Stimulated activated effector memory CD8-positive, alpha-beta T cell treated with anti-CD3 and anti-CD28 coated beads, Interleukin-12 subunit alpha, Interleukin-12 subunit beta, amount 100 ng/mL, for 72 hours (primary cell): ENCODE data around the gene BPIFB6.

Source experiments
- ATAC-seq: fragments of 150-1000 bp; cut with Tn5 transposase; 2 replicates; pipeline ENCODE4 v1.10.0; 2021
- DNase-seq, 2 donors: peaks; one replicate each; pipeline ENCODE4 v3.0.0; 2021 to 2022; ENCODE audit warnings: low spot score in 2 of 2
- H3K27ac Mint-ChIP-seq: one replicate; pipeline ENCODE4 v1.8.0; 2022; ENCODE audit warnings: mild to moderate bottlenecking, mixed read lengths
- H3K36me3 Mint-ChIP-seq: one replicate; pipeline ENCODE4 v1.8.0; 2022; ENCODE audit warnings: mild to moderate bottlenecking, mixed read lengths
- H3K4me1 Mint-ChIP-seq: one replicate; pipeline ENCODE4 v1.8.0; 2022; ENCODE audit warnings: mixed read lengths
- H3K4me3 Mint-ChIP-seq: one replicate; pipeline ENCODE4 v1.8.0; 2022; ENCODE audit warnings: mild to moderate bottlenecking, mixed read lengths
- H3K9me3 Mint-ChIP-seq: one replicate; pipeline ENCODE4 v1.8.0; 2022; ENCODE audit warnings: mixed read lengths

Gene BPIFB6

DNA sequence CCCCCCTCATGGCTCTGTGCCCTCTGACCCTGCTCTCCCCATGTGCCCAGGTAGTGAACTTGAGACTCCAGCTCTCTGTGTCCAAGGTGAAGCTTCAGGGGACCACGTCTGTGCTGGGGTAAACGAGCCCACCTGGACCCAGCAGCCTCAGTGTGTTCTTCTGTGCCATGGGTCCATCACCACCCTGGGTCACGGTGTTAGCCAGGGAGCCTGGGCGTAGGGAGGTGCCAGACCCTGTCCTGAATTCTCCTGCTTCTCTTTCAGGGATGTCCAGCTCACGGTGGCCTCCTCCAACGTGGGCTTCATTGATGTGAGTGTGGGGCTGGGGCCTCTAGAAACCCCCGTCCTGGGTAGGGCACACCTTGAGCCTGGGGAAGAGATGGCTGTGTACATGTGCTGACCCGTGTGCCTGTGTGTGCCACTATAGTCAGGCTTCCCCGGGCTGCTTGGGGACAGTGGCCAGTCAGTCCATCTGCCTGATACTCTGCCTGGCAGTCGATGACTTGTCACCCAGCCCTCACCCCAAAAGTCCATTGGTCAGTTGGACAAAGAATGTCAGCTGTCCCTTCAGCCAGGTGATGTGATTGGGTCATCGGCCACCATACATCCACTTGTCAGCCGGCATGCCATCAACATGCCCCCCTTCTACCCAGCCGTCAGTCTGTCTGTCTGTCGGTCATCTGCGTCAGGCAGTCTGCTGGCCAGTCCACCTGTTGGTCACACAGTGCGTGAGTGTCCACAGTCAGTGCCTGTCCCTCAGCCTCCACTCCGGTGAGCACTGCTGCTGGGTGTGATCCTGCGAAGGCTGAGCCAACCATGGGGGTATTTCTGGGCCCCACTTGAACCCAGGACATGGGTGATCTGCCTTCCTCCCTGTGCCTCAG is 10.9 kb upstream of the BPIFB6 start:
- ATAC-seq (no peak), DNase-seq (no peak)
- no peaks in the 10 kb centered on the region for H3K36me3 Mint-ChIP-seq
- no peak overlapping the region for H3K4me3 Mint-ChIP-seq
- peaks cover 8% of the 10 kb centered on the region for H3K4me1 Mint-ChIP-seq
- no peaks in the 10 kb centered on the region for H3K9me3 Mint-ChIP-seq
- H3K27ac Mint-ChIP-seq = no peak overlapping the region

DNA sequence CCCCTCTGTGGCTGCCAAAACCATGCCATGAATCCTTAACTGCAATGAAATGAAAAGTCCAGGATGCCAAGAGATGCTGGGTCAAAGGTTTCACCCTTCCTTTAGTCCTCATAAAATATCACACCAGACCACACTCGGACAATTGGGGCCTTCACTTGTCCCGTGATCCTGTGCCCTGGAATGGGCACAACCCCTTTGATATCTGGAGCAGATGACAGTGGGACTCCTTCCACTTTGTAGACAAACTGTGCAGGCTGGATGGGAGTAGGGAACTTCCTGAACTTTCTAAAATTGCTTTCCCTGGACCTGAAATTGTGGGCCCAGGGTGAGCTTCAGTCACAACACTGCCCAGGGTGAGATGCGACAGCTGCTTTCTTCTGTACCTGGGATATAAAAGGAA is 9.6 kb upstream of the BPIFB6 start:
- no peak for DNase-seq
- H3K36me3 Mint-ChIP-seq = no peaks in the 10 kb centered on the region
- H3K4me1 Mint-ChIP-seq = peaks cover under 1% of the 10 kb centered on the region
- ATAC-seq = no peak
- no peaks in the 10 kb centered on the region for H3K9me3 Mint-ChIP-seq
- no peak overlapping the region for H3K27ac Mint-ChIP-seq
- no peak overlapping the region for H3K4me3 Mint-ChIP-seq

DNA sequence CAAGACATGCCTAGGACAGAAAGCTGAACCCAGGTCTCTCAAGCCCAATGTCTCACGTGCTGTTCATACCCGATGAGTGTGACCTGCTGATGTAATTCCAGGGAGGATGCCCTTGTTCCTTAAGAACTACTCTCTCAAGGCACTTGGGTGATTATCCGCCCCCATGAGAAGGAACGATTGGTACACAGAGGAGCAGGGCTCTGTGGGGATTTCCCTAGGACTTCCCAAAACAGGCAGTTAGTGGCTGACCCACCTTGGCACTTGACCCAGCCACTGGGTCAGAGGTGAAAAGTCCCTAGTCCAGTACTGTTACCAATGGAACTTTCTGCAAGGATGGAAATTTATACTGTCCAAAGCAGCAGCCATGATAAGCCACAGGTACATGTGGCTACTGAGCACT is 9.2 kb upstream of the BPIFB6 start:
- Mint-ChIP-seq H3K9me3 (no peaks in the 10 kb centered on the region), H3K27ac (no peak overlapping the region), H3K4me1 (no peaks in the 10 kb centered on the region), H3K36me3 (no peaks in the 10 kb centered on the region), H3K4me3 (no peak overlapping the region)
- no peak for DNase-seq
- ATAC-seq = no peak

DNA sequence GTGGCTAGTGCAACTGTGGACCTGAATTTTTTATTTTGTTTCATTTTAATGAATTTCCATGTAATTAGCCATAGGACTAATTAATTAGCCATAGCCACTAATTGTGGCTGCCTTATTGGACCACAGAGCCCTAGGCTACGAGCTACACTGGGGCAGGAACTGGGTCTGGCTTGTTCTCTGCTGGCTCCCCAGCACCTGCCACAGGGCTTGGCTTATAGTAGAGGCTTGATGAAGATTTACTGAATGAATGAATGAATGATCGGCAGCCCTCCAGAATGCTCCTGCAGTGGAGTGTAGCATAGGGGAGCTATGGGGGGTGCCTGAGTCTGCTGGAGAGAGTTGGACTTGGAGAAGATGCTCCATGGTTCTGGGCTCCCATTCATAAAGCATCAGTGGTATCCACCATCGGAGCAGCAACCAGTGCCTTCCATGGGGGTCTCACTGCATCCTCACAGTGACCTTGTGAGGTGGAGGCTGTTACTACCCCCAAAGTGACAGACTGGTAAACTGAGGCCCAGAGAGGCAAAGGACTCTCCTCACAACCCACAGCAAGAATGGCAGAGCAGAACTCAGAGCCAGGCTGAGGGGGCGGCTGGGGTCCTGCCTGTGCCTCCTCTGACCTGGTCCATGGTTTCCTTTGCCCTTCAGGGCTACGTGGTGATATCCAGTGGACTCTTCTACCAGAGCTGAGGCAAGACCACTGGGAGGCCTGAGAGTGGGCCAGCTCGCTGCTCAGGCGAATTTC is 8.6 kb upstream of the BPIFB6 start:
- H3K27ac Mint-ChIP-seq = no peak overlapping the region

DNA sequence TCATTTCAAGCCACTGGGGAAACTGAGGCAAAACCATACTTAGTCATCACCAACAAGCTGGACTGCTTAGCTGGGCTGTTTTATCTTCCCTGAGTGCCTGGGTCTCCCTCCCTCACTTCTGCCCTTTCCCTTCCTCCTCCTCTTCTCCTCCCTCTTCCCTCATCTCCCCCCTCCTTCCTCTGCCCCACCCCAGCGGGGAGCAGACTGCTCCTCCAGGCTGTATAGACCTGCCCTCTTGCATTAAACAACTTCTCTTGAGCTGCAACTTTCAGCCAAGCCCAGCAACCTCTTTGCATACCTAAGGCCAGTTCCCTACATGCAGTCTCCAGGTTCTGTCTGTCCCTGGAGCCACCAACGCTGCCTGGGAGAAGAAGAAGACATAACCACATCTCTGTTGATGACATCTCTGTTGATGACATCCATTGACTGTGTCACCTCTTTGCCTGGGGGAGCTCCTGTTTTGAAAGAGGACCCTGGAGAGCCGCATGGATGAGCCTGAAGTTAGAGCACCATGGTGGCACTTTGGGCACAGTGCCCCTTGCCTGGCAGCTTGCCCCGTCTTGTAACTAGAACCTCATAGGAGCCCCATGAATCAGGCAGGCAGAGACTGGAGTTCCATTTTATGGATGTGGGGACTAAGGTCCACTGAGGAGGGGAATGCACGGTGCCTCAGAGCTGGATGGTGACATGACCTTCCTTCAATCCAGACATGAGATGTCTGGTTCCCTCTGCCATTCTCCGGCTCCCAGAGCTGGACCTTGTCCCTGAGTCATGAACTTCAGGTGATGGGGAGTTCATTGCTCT is 7.8 kb upstream of the BPIFB6 start:
- Mint-ChIP-seq H3K4me1 (no peaks in the 10 kb centered on the region), H3K27ac (no peak overlapping the region), H3K4me3 (no peak overlapping the region), H3K9me3 (no peaks in the 10 kb centered on the region), H3K36me3 (no peaks in the 10 kb centered on the region)
- ATAC-seq (no peak), DNase-seq (no peak)

More for the DNA sequence above, 8.6 kb upstream of the BPIFB6 start:
- no peaks in the 10 kb centered on the region for H3K36me3 Mint-ChIP-seq
- no peak overlapping the region for H3K4me3 Mint-ChIP-seq
- H3K9me3 Mint-ChIP-seq = no peaks in the 10 kb centered on the region
- H3K4me1 Mint-ChIP-seq = no peaks in the 10 kb centered on the region
- DNase-seq (no peak), ATAC-seq (no peak)

DNA sequence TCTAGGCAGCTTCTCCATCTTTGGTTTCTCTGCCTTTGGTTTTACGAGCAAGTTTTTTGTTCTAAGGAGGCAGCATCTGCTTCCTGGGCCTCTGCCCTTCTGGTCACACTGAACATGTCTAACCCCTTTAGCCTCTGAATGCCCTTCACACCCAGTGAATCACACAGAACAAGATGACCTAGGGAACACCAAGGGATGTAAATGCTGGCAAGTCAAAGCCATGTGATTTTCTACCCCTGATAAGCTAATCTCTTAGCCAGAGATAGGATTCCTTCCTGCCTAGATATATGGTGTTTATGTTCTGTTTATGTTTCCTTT is 7.2 kb upstream of the BPIFB6 start:
- H3K4me3 Mint-ChIP-seq = no peak overlapping the region
- H3K27ac Mint-ChIP-seq = no peak overlapping the region
- no peaks in the 10 kb centered on the region for H3K36me3 Mint-ChIP-seq
- no peaks in the 10 kb centered on the region for H3K9me3 Mint-ChIP-seq
- no peaks in the 10 kb centered on the region for H3K4me1 Mint-ChIP-seq
- ATAC-seq (no peak), DNase-seq (no peak)

DNA sequence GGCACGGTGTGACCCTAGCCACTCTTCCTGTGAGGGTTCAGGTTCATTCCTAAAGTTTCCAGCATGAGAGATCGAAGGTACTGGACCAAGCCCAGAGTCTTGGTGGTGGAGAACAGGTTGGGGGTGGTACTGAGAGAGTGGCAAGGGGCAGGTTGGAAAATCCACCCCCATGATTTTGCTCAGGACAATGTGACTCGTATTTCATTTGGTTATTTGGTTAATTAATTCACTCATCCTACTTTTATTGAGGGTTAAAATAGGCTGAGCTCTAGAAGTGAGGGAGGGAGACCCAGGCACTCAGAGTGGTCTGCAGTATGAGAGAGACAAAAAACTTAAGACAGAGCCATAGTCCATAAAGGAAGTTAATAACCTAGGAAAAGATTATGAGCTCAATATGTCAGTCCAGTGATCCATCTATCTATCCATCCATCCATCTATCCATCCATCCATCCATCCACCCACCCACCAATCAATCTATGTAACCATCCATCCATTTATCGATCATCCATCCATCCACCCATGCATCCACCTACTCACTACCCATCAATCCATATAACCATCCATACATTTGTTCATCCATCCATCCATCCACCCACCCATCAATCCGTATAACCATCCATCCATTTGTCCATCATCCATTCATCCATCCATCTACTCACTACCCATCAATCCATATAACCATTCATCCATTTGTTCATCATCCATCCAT is 6.7 kb upstream of the BPIFB6 start:
- no peak for ATAC-seq
- H3K4me3 Mint-ChIP-seq = no peak overlapping the region
- no peaks in the 10 kb centered on the region for H3K36me3 Mint-ChIP-seq
- no peaks in the 10 kb centered on the region for H3K4me1 Mint-ChIP-seq
- DNase-seq = no peak
- no peaks in the 10 kb centered on the region for H3K9me3 Mint-ChIP-seq
- H3K27ac Mint-ChIP-seq = no peak overlapping the region

DNA sequence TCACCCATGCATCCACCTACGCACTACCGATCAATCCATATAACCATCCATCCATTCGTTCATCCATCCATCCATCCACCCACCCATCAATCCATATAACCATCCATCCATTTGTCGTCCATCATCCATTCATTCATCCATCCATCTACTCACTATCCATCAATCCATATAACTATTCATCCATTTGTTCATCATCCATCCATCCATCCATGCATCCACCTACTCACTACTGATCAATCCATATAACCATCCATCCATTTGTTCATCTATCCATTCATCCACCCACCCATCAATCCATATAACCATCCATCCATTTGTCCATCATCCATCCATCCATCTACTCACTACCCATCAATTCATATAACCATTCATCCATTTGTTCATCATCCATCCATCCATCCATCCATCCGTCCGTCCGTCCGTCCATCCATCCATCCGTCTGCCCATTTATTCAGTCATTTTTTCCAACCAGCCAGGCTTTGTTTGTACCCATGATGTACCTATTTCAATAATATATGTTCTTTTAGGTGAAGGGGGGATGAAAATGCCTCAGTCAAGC is 6.1 kb upstream of the BPIFB6 start:
- Mint-ChIP-seq H3K4me3 (no peak overlapping the region), H3K36me3 (no peaks in the 10 kb centered on the region), H3K27ac (no peak overlapping the region), H3K4me1 (no peaks in the 10 kb centered on the region), H3K9me3 (no peaks in the 10 kb centered on the region)
- ATAC-seq = no peak
- DNase-seq = no peak

DNA sequence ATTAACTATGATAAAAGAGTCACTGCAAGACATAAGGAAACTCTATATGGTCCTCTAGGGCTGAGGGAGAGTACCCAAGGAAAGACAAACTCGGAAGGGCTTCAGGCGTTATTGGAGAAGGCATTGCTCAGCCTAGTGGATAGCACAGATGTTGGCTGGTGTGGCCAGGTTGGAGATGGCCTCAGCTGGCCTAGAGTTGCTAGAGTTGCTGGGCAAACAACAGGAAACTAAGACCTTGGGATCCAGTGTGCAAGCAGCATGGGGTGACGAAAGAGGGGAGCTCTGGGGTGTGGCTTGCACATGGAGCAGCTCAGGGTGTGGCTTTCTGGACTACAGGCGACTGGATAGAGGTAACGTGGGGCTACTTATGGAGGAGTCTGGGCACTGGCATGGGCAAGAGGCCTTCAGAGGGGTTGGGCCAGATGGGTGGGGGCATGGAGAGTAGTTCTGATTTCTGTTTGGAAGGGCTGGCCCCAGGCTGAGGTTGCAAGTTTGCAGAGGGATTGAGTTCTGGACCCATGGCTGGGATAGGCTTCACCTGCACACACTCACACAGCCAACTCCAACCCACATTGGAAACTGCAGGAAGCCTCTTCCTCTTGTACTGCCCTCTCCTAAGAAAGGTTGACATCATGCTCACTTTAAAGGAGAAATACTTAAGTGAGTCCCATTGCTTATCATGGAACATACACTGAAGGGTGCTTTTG is 5.2 kb upstream of the BPIFB6 start:
- H3K4me3 Mint-ChIP-seq = no peak overlapping the region
- H3K9me3 Mint-ChIP-seq = no peaks in the 10 kb centered on the region
- DNase-seq = no peak
- H3K4me1 Mint-ChIP-seq = no peaks in the 10 kb centered on the region
- no peak overlapping the region for H3K27ac Mint-ChIP-seq
- no peak for ATAC-seq
- no peaks in the 10 kb centered on the region for H3K36me3 Mint-ChIP-seq

DNA sequence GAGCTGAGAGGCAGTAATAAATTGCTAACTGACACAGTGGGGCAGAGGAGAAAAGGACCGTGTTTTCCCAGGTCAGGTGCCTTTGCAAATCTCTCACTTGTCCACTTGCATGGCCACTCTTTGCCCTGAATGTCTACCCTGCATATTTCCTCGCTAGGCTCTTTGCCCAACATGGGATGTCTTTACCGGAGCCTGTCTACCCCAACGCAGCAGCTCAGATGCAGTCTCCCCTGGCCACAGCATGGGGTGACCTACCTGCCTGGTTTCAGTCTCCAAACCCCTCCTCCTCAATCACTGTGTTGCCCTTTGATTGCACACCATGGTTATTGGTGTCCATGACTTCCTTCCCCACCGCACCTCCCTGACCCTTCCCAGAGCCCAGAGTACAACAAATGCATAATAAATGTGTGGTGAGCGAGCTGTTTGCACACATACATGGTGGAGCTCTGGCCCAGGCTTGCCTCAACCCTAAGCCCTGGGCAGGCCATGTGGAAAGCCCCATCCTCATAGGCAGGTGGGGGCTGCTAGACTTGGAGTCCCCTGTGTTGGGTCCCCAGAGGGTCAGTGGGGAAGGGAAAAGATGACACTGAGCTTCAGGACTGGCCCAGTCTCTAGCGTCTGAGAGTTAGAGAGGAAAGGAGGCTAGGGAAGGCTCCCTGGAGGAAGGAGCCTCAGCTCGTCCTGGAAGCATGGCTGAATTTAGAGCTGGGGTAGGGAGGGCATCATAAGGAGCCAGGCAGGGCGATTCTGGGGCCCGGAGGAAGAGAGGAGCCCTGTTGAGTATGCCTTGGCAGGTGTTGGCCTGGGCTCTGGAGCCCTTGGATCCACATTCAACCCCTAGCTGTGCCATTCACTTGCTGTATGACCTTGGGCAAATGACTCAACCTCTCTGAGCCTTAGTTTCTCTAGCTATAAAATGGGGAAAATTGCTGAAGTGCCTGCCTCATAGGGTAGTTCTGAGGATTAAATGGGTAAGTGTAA is 4.4 kb upstream of the BPIFB6 start:
- H3K4me3 Mint-ChIP-seq = no peak overlapping the region
- no peaks in the 10 kb centered on the region for H3K36me3 Mint-ChIP-seq
- H3K9me3 Mint-ChIP-seq = no peaks in the 10 kb centered on the region
- no peak overlapping the region for H3K27ac Mint-ChIP-seq
- no peaks in the 10 kb centered on the region for H3K4me1 Mint-ChIP-seq
- DNase-seq (no peak), ATAC-seq (no peak)

DNA sequence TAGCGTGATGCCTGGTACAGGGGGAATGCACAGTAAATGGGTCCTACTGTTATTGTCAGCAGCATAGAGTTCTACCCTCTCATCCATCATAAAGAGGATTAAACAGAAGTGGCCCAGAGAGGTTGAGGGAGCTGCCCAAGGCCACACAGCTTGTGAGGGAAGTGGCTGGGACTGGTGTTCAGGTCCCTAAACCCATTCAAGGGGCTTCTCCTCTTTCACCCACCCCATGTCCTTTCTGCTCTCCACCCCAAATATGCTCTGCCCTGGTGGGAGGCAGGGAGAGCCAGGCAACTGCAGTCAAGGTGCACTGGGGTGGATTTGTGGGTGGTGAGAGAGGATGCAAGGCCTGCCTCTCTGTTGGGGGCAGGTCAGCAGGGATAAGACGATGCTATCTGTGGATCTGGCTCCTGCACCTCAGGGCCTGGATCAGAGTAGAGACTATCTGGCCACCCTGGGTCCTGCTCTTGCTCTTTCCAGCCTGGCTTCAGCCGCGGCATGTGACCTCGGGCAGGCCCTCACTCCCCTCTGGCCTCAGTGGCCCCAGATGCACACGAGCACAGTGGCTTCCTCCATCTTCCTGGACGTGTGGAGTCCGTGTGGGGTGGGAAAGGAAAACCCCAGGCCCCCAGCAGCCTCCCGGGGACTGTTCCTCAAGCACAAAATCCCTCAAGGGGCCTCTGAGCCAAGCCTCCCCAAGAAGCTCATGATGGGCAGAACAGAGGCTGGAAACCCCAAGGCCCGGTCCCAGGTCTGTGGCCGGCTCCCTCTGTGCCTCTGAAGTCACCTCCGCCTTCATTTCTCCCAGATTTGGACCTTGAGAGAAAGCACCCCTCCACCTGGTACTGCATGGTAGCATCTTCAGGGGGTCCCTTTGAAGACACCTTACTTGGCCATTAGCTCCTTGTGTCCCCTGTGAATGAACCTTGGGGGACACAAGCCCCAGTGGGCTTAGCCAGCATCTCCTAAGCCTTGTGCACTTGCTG is 3.4 kb upstream of the BPIFB6 start:
- DNase-seq (no peak), ATAC-seq (no peak)
- no peaks in the 10 kb centered on the region for H3K36me3 Mint-ChIP-seq
- H3K4me3 Mint-ChIP-seq = no peak overlapping the region
- H3K27ac Mint-ChIP-seq = no peak overlapping the region
- no peaks in the 10 kb centered on the region for H3K9me3 Mint-ChIP-seq
- no peaks in the 10 kb centered on the region for H3K4me1 Mint-ChIP-seq

DNA sequence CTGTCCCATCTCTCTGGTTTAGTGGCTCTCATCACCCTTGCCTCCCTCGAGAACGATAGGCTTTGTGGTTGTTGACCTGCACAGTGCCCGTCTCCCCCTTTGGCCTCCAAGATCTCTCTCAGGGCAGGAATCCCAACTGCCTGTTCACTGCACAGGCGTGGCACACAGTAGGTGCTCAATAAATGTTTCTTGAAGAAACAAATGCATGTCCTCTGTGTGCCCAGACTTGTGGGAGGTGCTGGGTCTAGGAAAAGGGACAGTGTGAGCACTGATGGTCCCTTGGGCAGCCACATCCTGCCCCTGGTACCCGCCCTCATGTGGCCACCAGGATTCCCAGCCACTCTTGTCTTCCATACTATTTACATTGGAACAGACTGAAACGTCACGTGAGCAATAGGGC is 2.6 kb upstream of the BPIFB6 start:
- DNase-seq (no peak), ATAC-seq (no peak)
- Mint-ChIP-seq H3K36me3 (no peaks in the 10 kb centered on the region), H3K27ac (no peak overlapping the region), H3K9me3 (no peaks in the 10 kb centered on the region), H3K4me3 (no peak overlapping the region), H3K4me1 (no peaks in the 10 kb centered on the region)

DNA sequence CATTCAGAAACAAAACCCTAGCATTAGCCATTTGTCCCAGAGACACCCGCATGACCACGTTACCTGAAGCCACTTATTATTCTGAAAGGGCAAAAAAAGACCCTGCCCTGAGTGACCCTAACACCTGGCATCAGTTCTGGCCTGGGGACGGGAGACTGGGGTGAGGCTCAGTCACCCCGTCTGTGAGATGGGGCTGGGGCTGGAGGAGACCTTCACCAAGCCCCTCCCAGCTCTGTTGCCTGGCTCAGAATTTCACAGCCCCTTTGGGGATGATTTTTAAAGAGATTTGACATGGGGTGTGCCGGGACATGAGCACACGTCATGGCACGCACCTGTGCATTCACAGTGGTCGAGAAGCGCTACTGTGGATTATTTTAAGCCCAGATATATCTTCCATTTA is 1.4 kb upstream of the BPIFB6 start:
- H3K36me3 Mint-ChIP-seq = no peaks in the 10 kb centered on the region
- no peak overlapping the region for H3K4me3 Mint-ChIP-seq
- H3K9me3 Mint-ChIP-seq = no peaks in the 10 kb centered on the region
- no peaks in the 10 kb centered on the region for H3K4me1 Mint-ChIP-seq
- no peak for DNase-seq
- no peak overlapping the region for H3K27ac Mint-ChIP-seq
- no peak for ATAC-seq
